Thyroid gland (tissue), 4 donors: ENCODE measurements around the gene BLTP3A. TPM values are rescaled to one million over a fixed set of nuclear protein-coding genes. Genes with fewer than 3 reads are reported as not detected.

ENCODE experiments used
- DNase-seq, 2 donors: peaks; one replicate each; pipeline ENCODE4 v3.0.0-alpha.2; 2019
- H3K27ac ChIP-seq, 3 donors: fragments of 200-600 bp; sonication (generic); 1 replicate in 2 of 3; 2 replicates in 1 of 3; pipeline ENCODE4 v1.5.1; 2016 to 2019; ENCODE audit warnings: mild to moderate bottlenecking in 1 of 3, moderate library complexity in 1 of 3
- H3K27me3 ChIP-seq: fragments of 200-600 bp; sonication (generic); one replicate; pipeline ENCODE4 v1.5.1; 2019
- H3K36me3 ChIP-seq, 2 donors: fragments of 200-600 bp; sonication (generic); one replicate each; pipeline ENCODE4 v1.5.1; 2016 to 2019
- H3K4me1 ChIP-seq, 2 donors: fragments of 200-600 bp; sonication (generic); one replicate each; pipeline ENCODE4 v1.5.1; 2017 to 2019
- H3K4me3 ChIP-seq, 3 donors: fragments of 200-600 bp; sonication (generic); replicated peaks in 1 of 3; 1 replicate in 2 of 3; 2 replicates in 1 of 3; pipeline ENCODE4 v1.5.1; 2016; ENCODE audit warnings: mild to moderate bottlenecking in 1 of 3
- H3K9me3 ChIP-seq: fragments of 200-600 bp; sonication (generic); one replicate; pipeline ENCODE4 v1.5.1; 2017
- CTCF ChIP-seq, 6 experiments: fragments of 200-600 bp in 3 of 6; fragments of 450-650 bp in 3 of 6; sonication (generic) in 3 of 6; IDR thresholded peaks; one replicate each; pipeline ENCODE4 v1.5.1; 2016 to 2019; ENCODE audit warnings: antibody characterized with exemption in 6 of 6, mild to moderate bottlenecking in 2 of 6, inconsistent platforms in 1 of 6, moderate library complexity in 1 of 6
- POLR2A ChIP-seq, 2 donors: fragments of 450-650 bp; IDR thresholded peaks; one replicate each; pipeline ENCODE4 v1.6.1; 2017; ENCODE audit warnings: antibody characterized with exemption in 2 of 2, mild to moderate bottlenecking in 2 of 2, moderate library complexity in 1 of 2
- WGBS, 2 donors: methylation state at CpG; one replicate each; pipeline ENCODE4 v1.1.5; 2017; 5-methylcytosine and 5-hydroxymethylcytosine counted together
- intact Hi-C: fragments of 100-400 bp; cut with DNase I; formaldehyde crosslinking; loops from one replicate; pipeline ENCODE4 v1.15.1; 2023
- total RNA-seq, 4 donors: library from RNA; depleted of rRNA; stranded (reverse); fragments of >200 nt; gene quantifications; one replicate each; pipeline ENCODE4 v1.2.3, GENCODE V29; 2016

The BLTP3A gene
- total RNA-seq, 4 donors from 2014 or later = 12.6 to 19.5 (median 16.1) TPM

- WGBS, 2 donors = 95 to 99% methylated on average over 2 of the region's 2 CpGs
- H3K9me3 ChIP-seq = no peaks in the 10 kb centered on the region
- no peak for DNase-seq
- peaks cover 3 to 16% of the 10 kb centered on the region in 2 donors for H3K36me3 ChIP-seq
- H3K4me3 ChIP-seq = no peak overlapping the region
- TF ChIP-seq CTCF (IDR thresholded peaks at IDR 0.05) (no peak), POLR2A (IDR thresholded peaks at IDR 0.05) (no peak)
- H3K27ac ChIP-seq = no peak overlapping the region
- intact Hi-C loops = no loop called here
- H3K27me3 ChIP-seq = no peaks in the 10 kb centered on the region
- H3K4me1 ChIP-seq = no peaks in the 10 kb centered on the region
Measured at GRCh38 chr6:34829137-34829536, 37.3 kb downstream of the BLTP3A start.

- H3K4me1 ChIP-seq = no peaks in the 10 kb centered on the region
- H3K9me3 ChIP-seq = no peaks in the 10 kb centered on the region
- WGBS, 2 donors = 89 to 96% methylated on average over 1 of the region's 1 CpG
- no peak for DNase-seq
- H3K36me3 ChIP-seq = peaks cover 23 to 27% of the 10 kb centered on the region in 2 donors
- H3K27ac ChIP-seq = no peak overlapping the region
- H3K27me3 ChIP-seq = no peaks in the 10 kb centered on the region
- no peak overlapping the region for H3K4me3 ChIP-seq
- intact Hi-C loops = no loop called here
- TF ChIP-seq POLR2A (IDR thresholded peaks at IDR 0.05) (no peak), CTCF (IDR thresholded peaks at IDR 0.05) (no peak)
Measured at GRCh38 chr6:34832942-34833341, 41.1 kb downstream of the BLTP3A start.

GRCh38 chr6:34834789-34835518 is 43.1 kb downstream of the BLTP3A start:
- TF ChIP-seq CTCF (IDR thresholded peaks at IDR 0.05) = no peak
- TF ChIP-seq POLR2A (IDR thresholded peaks at IDR 0.05) = no peak
- Histone ChIP-seq H3K27me3 (no peaks in the 10 kb centered on the region), H3K9me3 (no peaks in the 10 kb centered on the region), H3K4me3 (no peak overlapping the region), H3K4me1 (no peaks in the 10 kb centered on the region), H3K36me3 (peaks cover 23 to 27% of the 10 kb centered on the region in 2 donors), H3K27ac (no peak overlapping the region)
- no peak for DNase-seq
- intact Hi-C loops = no loop called here
- WGBS, 2 donors = 89 to 93% methylated on average over 4 of the region's 4 CpGs

- WGBS, 2 donors = 94 to 97% methylated on average over 4 of the region's 4 CpGs
- Histone ChIP-seq H3K27me3 (no peaks in the 10 kb centered on the region), H3K4me1 (no peaks in the 10 kb centered on the region), H3K36me3 (peaks cover 23 to 25% of the 10 kb centered on the region in 2 donors), H3K9me3 (no peaks in the 10 kb centered on the region), H3K4me3 (no peak overlapping the region), H3K27ac (no peak overlapping the region)
- TF ChIP-seq CTCF (IDR thresholded peaks at IDR 0.05) = no peak
- TF ChIP-seq POLR2A (IDR thresholded peaks at IDR 0.05) = no peak
- no peak for DNase-seq
- intact Hi-C loops = no loop called here
Measured at GRCh38 chr6:34836008-34836407, 44.1 kb downstream of the BLTP3A start.

GRCh38 chr6:34836451-34836850 is 44.6 kb downstream of the BLTP3A start:
- Histone ChIP-seq H3K27ac (no peak overlapping the region), H3K4me1 (no peaks in the 10 kb centered on the region), H3K4me3 (no peak overlapping the region), H3K9me3 (no peaks in the 10 kb centered on the region), H3K36me3 (peaks cover 23 to 25% of the 10 kb centered on the region in 2 donors), H3K27me3 (no peaks in the 10 kb centered on the region)
- 77 to 85% methylated on average over 2 of the region's 2 CpGs for WGBS, 2 donors
- no peak for DNase-seq
- no peak for TF ChIP-seq POLR2A (IDR thresholded peaks at IDR 0.05)
- no peak for TF ChIP-seq CTCF (IDR thresholded peaks at IDR 0.05)
- intact Hi-C loops = no loop called here
